HG02884 (cell line): ENCODE data around the gene BBS9.
"Not testable (repeated sequence)": the region's sequence is repeated elsewhere in the genome, so short reads cannot be mapped to it uniquely, and the experiment has no call there.

Experiments used
- ATAC-seq: cut with Tn5 transposase; IDR thresholded peaks from one replicate; pipeline ENCODE4 v1.9.1; 2021; ENCODE audit warnings: mild to moderate bottlenecking, moderate library complexity; ENCODE audit not compliant: unreplicated experiment

Gene BBS9

GRCh38 chr7:33271839-33272371 is 142.5 kb downstream of the BBS9 start:
- ATAC-seq, result not testable (repeated sequence)

- no peak for ATAC-seq
Measured at GRCh38 chr7:33273356-33273755, 144.0 kb downstream of the BBS9 start.

- no peak for ATAC-seq
Measured at GRCh38 chr7:33276325-33276724, 147.0 kb downstream of the BBS9 start.

- ATAC-seq, result no peak
Measured at GRCh38 chr7:33276729-33277128, 147.4 kb downstream of the BBS9 start.

- ATAC-seq, result no peak
Measured at GRCh38 chr7:33278095-33278494, 148.7 kb downstream of the BBS9 start.

GRCh38 chr7:33286501-33286900 is 157.1 kb downstream of the BBS9 start:
- no peak for ATAC-seq

GRCh38 chr7:33287738-33288137 is 158.4 kb downstream of the BBS9 start:
- ATAC-seq, result no peak

GRCh38 chr7:33298848-33299247 is 169.5 kb downstream of the BBS9 start:
- no peak for ATAC-seq

GRCh38 chr7:33299425-33299824 is 170.1 kb downstream of the BBS9 start:
- ATAC-seq, result no peak

- no peak for ATAC-seq
Measured at GRCh38 chr7:33300131-33300530, 170.8 kb downstream of the BBS9 start.

- ATAC-seq, result no peak
Measured at GRCh38 chr7:33300742-33301141, 171.4 kb downstream of the BBS9 start.

GRCh38 chr7:33303978-33304557 is 174.7 kb downstream of the BBS9 start:
- not testable (repeated sequence) for ATAC-seq

GRCh38 chr7:33307205-33307604 is 177.8 kb downstream of the BBS9 start:
- no peak for ATAC-seq

- ATAC-seq, result no peak
Measured at GRCh38 chr7:33310546-33310945, 181.2 kb downstream of the BBS9 start.

- no peak for ATAC-seq
Measured at GRCh38 chr7:33325754-33326484, 196.6 kb downstream of the BBS9 start.

- no peak for ATAC-seq
Measured at GRCh38 chr7:33326485-33326848, 197.1 kb downstream of the BBS9 start.

GRCh38 chr7:33327427-33327826 is 198.1 kb downstream of the BBS9 start:
- no peak for ATAC-seq

- ATAC-seq, result no peak
Measured at GRCh38 chr7:33334349-33334748, 205.0 kb downstream of the BBS9 start.

- ATAC-seq, result no peak
Measured at GRCh38 chr7:33336820-33337219, 207.5 kb downstream of the BBS9 start.

GRCh38 chr7:33339074-33339790 is 209.9 kb downstream of the BBS9 start:
- no peak for ATAC-seq

GRCh38 chr7:33346055-33346454 is 216.7 kb downstream of the BBS9 start:
- no peak for ATAC-seq

GRCh38 chr7:33350577-33350976 is 221.2 kb downstream of the BBS9 start:
- no peak for ATAC-seq
